Measurements from ENCODE around the gene ADAM22.

DNA sequence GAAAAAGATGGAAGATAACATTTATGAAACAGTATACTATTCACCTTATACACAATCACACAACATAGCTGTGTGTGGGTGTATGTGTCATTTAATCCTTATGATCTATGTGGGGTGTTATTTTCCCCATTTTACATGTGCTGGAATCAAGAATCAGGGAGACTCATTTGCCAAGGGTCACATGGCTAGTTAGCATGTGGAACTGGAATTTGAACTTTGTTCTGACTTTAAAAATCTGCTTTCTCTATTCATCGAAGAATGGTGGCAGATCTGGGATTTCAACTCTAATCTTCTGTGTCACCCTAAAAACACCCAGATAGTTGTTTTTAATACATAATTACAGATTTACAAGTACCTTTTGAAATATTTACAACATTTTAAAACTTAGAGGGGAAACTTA is 65.2 kb downstream of the ADAM22 start:
- TF ChIP-seq CTCF (conservative IDR thresholded peaks at IDR 0.05; ENCODE audit: low read depth in 2 of 2), result no peak
- TF ChIP-seq, protein P1, sequence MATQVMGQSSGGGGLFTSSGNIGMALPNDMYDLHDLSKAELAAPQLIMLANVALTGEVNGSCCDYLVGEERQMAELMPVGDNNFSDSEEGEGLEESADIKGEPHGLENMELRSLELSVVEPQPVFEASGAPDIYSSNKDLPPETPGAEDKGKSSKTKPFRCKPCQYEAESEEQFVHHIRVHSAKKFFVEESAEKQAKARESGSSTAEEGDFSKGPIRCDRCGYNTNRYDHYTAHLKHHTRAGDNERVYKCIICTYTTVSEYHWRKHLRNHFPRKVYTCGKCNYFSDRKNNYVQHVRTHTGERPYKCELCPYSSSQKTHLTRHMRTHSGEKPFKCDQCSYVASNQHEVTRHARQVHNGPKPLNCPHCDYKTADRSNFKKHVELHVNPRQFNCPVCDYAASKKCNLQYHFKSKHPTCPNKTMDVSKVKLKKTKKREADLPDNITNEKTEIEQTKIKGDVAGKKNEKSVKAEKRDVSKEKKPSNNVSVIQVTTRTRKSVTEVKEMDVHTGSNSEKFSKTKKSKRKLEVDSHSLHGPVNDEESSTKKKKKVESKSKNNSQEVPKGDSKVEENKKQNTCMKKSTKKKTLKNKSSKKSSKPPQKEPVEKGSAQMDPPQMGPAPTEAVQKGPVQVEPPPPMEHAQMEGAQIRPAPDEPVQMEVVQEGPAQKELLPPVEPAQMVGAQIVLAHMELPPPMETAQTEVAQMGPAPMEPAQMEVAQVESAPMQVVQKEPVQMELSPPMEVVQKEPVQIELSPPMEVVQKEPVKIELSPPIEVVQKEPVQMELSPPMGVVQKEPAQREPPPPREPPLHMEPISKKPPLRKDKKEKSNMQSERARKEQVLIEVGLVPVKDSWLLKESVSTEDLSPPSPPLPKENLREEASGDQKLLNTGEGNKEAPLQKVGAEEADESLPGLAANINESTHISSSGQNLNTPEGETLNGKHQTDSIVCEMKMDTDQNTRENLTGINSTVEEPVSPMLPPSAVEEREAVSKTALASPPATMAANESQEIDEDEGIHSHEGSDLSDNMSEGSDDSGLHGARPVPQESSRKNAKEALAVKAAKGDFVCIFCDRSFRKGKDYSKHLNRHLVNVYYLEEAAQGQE (IDR thresholded peaks at IDR 0.05; ENCODE audit: unreplicated experiment), result no peak
- TF ChIP-seq EZH2 (IDR thresholded peaks at IDR 0.05; ENCODE audit: low read depth, unreplicated experiment), result no peak
- TF ChIP-seq POLR2AphosphoS5 (IDR thresholded peaks at IDR 0.05; ENCODE audit: low read depth), result no peak
- TF ChIP-seq CREB1 (CRISPR knock-in tag; IDR thresholded peaks at IDR 0.05; ENCODE audit: low read depth), result no peak
- TF ChIP-seq STAT1 (IDR thresholded peaks at IDR 0.05; ENCODE audit: unreplicated experiment), result no peak
- no peak for TF ChIP-seq ZNF114 (CRISPR knock-in tag; IDR thresholded peaks at IDR 0.05)
- TF ChIP-seq, protein P2, sequence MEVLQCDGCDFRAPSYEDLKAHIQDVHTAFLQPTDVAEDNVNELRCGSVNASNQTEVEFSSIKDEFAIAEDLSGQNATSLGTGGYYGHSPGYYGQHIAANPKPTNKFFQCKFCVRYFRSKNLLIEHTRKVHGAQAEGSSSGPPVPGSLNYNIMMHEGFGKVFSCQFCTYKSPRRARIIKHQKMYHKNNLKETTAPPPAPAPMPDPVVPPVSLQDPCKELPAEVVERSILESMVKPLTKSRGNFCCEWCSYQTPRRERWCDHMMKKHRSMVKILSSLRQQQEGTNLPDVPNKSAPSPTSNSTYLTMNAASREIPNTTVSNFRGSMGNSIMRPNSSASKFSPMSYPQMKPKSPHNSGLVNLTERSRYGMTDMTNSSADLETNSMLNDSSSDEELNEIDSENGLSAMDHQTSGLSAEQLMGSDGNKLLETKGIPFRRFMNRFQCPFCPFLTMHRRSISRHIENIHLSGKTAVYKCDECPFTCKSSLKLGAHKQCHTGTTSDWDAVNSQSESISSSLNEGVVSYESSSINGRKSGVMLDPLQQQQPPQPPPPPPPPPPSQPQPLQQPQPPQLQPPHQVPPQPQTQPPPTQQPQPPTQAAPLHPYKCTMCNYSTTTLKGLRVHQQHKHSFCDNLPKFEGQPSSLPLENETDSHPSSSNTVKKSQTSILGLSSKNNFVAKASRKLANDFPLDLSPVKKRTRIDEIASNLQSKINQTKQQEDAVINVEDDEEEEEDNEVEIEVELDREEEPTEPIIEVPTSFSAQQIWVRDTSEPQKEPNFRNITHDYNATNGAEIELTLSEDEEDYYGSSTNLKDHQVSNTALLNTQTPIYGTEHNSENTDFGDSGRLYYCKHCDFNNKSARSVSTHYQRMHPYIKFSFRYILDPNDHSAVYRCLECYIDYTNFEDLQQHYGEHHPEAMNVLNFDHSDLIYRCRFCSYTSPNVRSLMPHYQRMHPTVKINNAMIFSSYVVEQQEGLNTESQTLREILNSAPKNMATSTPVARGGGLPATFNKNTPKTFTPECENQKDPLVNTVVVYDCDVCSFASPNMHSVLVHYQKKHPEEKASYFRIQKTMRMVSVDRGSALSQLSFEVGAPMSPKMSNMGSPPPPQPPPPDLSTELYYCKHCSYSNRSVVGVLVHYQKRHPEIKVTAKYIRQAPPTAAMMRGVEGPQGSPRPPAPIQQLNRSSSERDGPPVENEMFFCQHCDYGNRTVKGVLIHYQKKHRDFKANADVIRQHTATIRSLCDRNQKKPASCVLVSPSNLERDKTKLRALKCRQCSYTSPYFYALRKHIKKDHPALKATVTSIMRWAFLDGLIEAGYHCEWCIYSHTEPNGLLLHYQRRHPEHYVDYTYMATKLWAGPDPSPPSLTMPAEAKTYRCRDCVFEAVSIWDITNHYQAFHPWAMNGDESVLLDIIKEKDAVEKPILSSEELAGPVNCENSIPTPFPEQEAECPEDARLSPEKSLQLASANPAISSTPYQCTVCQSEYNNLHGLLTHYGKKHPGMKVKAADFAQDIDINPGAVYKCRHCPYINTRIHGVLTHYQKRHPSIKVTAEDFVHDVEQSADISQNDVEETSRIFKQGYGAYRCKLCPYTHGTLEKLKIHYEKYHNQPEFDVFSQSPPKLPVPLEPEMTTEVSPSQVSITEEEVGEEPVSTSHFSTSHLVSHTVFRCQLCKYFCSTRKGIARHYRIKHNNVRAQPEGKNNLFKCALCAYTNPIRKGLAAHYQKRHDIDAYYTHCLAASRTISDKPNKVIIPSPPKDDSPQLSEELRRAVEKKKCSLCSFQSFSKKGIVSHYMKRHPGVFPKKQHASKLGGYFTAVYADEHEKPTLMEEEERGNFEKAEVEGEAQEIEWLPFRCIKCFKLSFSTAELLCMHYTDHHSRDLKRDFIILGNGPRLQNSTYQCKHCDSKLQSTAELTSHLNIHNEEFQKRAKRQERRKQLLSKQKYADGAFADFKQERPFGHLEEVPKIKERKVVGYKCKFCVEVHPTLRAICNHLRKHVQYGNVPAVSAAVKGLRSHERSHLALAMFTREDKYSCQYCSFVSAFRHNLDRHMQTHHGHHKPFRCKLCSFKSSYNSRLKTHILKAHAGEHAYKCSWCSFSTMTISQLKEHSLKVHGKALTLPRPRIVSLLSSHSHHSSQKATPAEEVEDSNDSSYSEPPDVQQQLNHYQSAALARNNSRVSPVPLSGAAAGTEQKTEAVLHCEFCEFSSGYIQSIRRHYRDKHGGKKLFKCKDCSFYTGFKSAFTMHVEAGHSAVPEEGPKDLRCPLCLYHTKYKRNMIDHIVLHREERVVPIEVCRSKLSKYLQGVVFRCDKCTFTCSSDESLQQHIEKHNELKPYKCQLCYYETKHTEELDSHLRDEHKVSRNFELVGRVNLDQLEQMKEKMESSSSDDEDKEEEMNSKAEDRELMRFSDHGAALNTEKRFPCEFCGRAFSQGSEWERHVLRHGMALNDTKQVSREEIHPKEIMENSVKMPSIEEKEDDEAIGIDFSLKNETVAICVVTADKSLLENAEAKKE (CRISPR knock-in tag; IDR thresholded peaks at IDR 0.05), result no peak
- no peak for TF ChIP-seq JUNB (IDR thresholded peaks at IDR 0.05; ENCODE audit: unreplicated experiment)
- no peak for TF ChIP-seq EZH2phosphoT487 (IDR thresholded peaks at IDR 0.05; ENCODE audit: unreplicated experiment)
- no peak for TF ChIP-seq ZNF331 (CRISPR knock-in tag; IDR thresholded peaks at IDR 0.05; ENCODE audit: low read depth)
- TF ChIP-seq NANOG (IDR thresholded peaks at IDR 0.05; ENCODE audit: borderline replicate concordance), result no peak

Data from GM23338 (cell line).